HUES6 (cell line): ENCODE data around the gene RBMS1.

ENCODE experiments used
- H3K27ac ChIP-seq: 2 replicates; pipeline ENCODE4 v1.7.0; 2013; ENCODE audit warnings: low read depth, mild to moderate bottlenecking, low read length, inconsistent platforms
- H3K27me3 ChIP-seq: 2 replicates; pipeline ENCODE4 v1.6.1; 2013; ENCODE audit warnings: low read length; ENCODE audit not compliant: control insufficient read depth, insufficient read depth
- H3K36me3 ChIP-seq: 2 replicates; pipeline ENCODE4 v1.6.1; 2013; ENCODE audit warnings: low read length; ENCODE audit not compliant: control insufficient read depth, insufficient read depth
- H3K4me1 ChIP-seq: 2 replicates; pipeline ENCODE4 v1.6.1; 2013; ENCODE audit warnings: low read length; ENCODE audit not compliant: control insufficient read depth, insufficient read depth
- H3K4me3 ChIP-seq: 2 replicates; pipeline ENCODE4 v1.5.1; 2013; ENCODE audit warnings: low read depth, low read length
- H3K9ac ChIP-seq: one replicate; pipeline ENCODE4 v1.6.1; 2013; ENCODE audit warnings: mild to moderate bottlenecking, low read length
- H3K9me3 ChIP-seq: 2 replicates; pipeline ENCODE4 v1.6.1; 2013; ENCODE audit warnings: low read depth, low read length; ENCODE audit not compliant: control insufficient read depth, insufficient read depth

Gene RBMS1

DNA sequence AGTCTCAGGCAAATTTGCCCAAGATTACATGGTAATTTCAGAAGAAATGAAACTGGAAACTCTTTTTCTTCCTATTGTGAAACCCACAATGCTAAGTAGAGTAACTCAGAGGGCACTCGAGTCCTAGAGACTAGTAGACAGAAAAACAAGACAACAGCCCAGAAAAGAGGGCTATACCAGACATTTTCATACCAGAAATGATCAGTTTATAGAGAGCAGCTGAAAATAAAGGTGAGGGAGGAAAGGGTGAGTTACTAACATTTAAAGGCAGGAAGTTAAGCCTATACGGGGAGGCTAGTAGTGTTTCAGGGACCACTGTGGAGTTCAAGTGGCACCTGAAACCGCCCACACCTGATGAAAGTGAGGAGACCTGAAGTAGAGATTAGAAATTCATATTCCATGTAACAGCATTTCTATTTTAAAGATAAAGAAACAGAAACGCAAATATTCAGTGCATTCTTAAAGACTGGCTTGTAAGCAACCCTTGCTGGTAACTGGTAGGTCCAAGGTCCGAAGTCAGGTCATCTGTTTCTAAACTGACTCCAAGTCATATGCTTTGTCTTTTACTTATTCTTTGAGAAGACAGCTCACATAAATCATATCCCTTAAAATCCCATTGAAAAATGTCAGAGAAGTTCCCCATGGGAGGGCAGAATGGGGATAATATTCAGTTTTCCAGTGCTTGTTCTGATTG is 148.4 kb downstream of the RBMS1 start:
- no peaks in the 10 kb centered on the region for H3K9me3 ChIP-seq
- peaks cover 3% of the 10 kb centered on the region; the same call in 1 of the 2 replicates for H3K36me3 ChIP-seq
- H3K27ac ChIP-seq: no peak overlapping the region
- no peaks in the 10 kb centered on the region for H3K4me1 ChIP-seq
- H3K9ac ChIP-seq: no peak overlapping the region
- no peaks in the 10 kb centered on the region for H3K27me3 ChIP-seq
- no peak overlapping the region for H3K4me3 ChIP-seq

GRCh38 chr2:160343404-160343803 is 150.2 kb downstream of the RBMS1 start:
- H3K36me3 ChIP-seq: no peaks in the 10 kb centered on the region
- no peaks in the 10 kb centered on the region for H3K9me3 ChIP-seq
- H3K9ac ChIP-seq: no peak overlapping the region
- 0 out of 2 replicates have a peak, but pooled peaks cover 2% of the 10 kb centered on the region for H3K4me1 ChIP-seq
- no peaks in the 10 kb centered on the region for H3K27me3 ChIP-seq
- no peak overlapping the region for H3K27ac ChIP-seq
- H3K4me3 ChIP-seq: no peak overlapping the region

GRCh38 chr2:160339726-160340125 is 153.9 kb downstream of the RBMS1 start:
- H3K4me3 ChIP-seq: no peak overlapping the region
- no peak overlapping the region for H3K9ac ChIP-seq
- 0 out of 2 replicates have a peak, but pooled peaks cover 2% of the 10 kb centered on the region for H3K4me1 ChIP-seq
- H3K27ac ChIP-seq: no peak overlapping the region
- H3K9me3 ChIP-seq: no peaks in the 10 kb centered on the region
- H3K36me3 ChIP-seq: no peaks in the 10 kb centered on the region
- no peaks in the 10 kb centered on the region for H3K27me3 ChIP-seq

GRCh38 chr2:160338901-160339685 is 154.5 kb downstream of the RBMS1 start:
- Histone ChIP-seq H3K27me3 (no peaks in the 10 kb centered on the region), H3K9ac (no peak overlapping the region), H3K27ac (no peak overlapping the region), H3K36me3 (no peaks in the 10 kb centered on the region), H3K4me1 (0 out of 2 replicates have a peak, but pooled peaks cover 2% of the 10 kb centered on the region), H3K4me3 (no peak overlapping the region), H3K9me3 (no peaks in the 10 kb centered on the region)

DNA sequence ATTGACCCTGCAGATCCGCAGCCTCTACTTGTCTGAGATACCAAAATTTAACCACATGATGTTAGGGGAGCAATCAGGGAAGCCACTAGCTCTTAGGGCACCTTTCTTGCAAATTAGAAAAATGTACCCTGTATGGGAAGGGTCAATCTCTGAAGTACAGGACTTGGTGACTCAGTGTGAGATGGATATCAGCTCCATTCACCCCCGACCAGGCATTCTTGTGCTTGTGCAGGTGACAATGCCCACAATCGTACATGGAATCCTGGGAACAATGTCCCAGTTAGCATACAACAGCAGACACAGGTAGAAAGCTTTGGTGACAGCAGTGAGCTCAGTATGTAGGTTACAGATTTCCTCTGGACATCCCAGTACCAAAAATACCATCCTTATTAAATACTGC is 155.9 kb downstream of the RBMS1 start:
- H3K27me3 ChIP-seq: no peaks in the 10 kb centered on the region
- H3K9me3 ChIP-seq: no peaks in the 10 kb centered on the region

GRCh38 chr2:160336635-160337034 is 157.0 kb downstream of the RBMS1 start:
- Histone ChIP-seq H3K36me3 (no peaks in the 10 kb centered on the region), H3K27me3 (no peaks in the 10 kb centered on the region), H3K9me3 (no peaks in the 10 kb centered on the region), H3K27ac (no peak overlapping the region), H3K4me1 (0 out of 2 replicates have a peak, but pooled peaks cover 5% of the 10 kb centered on the region), H3K4me3 (no peak overlapping the region), H3K9ac (no peak overlapping the region)

More for the DNA sequence above, 155.9 kb downstream of the RBMS1 start:
- Histone ChIP-seq H3K4me1 (0 out of 2 replicates have a peak, but pooled peaks cover 2% of the 10 kb centered on the region), H3K36me3 (no peaks in the 10 kb centered on the region), H3K27ac (no peak overlapping the region), H3K9ac (no peak overlapping the region), H3K4me3 (no peak overlapping the region)

DNA sequence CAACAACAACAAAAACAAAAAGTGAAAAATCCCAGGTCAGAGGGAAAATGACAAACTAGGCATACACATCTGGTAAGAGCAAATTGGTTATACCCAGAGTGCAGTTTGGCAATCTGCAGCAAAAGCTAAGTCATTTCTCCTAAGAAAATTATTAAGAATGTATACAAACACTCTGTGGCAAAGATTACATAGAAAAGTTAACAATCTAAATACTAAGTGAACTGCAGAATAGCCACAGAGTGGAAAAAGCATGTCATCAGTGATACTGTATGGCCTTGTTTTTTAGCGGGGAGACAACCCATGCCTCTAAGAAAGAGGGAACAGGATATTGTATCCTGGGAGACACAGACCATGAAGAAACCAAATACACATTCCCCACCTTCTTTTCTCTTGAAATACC is 157.5 kb downstream of the RBMS1 start:
- H3K27ac ChIP-seq: no peak overlapping the region
- no peaks in the 10 kb centered on the region for H3K9me3 ChIP-seq
- no peaks in the 10 kb centered on the region for H3K27me3 ChIP-seq
- H3K4me1 ChIP-seq: 0 out of 2 replicates have a peak, but pooled peaks cover 5% of the 10 kb centered on the region
- H3K36me3 ChIP-seq: no peaks in the 10 kb centered on the region
- no peak overlapping the region for H3K4me3 ChIP-seq
- H3K9ac ChIP-seq: no peak overlapping the region

DNA sequence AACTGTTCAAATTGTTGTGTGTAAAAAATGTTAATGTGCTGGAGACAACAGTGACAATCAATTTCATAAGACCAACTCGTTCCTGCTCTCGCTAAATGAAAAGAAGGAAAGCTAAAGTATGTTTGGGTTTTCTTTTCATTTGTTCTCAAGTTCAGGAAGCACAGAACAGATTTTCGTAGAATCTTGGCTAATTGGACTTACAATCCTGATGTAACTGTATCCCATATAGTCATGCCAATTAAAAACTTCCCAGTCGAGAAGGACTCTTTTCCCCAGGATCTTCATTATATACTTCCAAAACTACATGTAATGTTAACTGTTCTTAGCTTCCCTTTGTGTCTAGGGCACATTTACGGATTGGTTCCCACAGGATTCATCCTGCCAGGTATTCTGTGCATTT is 158.2 kb downstream of the RBMS1 start:
- H3K27ac ChIP-seq: no peak overlapping the region
- H3K27me3 ChIP-seq: no peaks in the 10 kb centered on the region
- 0 out of 2 replicates have a peak, but pooled peaks cover 5% of the 10 kb centered on the region for H3K4me1 ChIP-seq
- no peak overlapping the region for H3K4me3 ChIP-seq
- no peaks in the 10 kb centered on the region for H3K36me3 ChIP-seq
- no peaks in the 10 kb centered on the region for H3K9me3 ChIP-seq
- H3K9ac ChIP-seq: no peak overlapping the region

DNA sequence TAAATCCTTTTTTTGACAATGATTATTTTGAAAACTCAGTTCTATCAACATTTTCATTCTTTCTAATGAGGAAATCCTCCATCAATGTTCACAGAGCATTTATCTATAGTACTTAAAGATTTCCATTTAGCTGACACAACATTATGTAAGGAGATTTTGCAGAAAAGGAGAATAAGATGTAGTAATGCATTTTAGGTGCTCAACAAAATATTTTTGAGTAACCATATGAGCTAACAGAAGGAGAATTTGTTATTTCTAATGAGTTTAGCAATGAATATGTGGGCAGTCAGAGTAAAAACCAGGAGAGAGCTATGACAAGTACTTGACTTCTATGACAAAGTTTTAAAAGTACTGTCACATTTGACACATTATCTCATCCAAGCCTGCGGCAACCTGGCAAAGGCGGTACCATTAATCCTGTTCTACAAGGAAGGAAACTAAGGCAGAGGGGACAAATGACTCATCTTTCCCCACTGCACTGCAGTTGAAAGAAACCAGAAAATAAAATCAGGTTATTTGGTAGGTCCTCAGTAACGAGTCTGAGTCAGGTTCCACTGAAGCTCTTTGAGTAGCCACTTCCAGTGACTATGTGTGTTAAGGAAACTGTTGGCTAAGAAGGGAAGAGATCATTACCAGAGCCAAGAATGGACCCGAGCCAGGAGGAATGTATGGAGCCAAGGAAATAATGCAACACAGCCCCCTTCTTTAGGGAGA is 159.4 kb downstream of the RBMS1 start:
- H3K4me1 ChIP-seq: 0 out of 2 replicates have a peak, but pooled peaks cover 5% of the 10 kb centered on the region
- H3K27me3 ChIP-seq: no peaks in the 10 kb centered on the region
- no peak overlapping the region for H3K4me3 ChIP-seq
- no peak overlapping the region for H3K27ac ChIP-seq
- no peaks in the 10 kb centered on the region for H3K9me3 ChIP-seq
- no peaks in the 10 kb centered on the region for H3K36me3 ChIP-seq
- H3K9ac ChIP-seq: no peak overlapping the region

- H3K4me1 ChIP-seq: 0 out of 2 replicates have a peak, but pooled peaks cover 3% of the 10 kb centered on the region
- H3K9ac ChIP-seq: no peak overlapping the region
- H3K9me3 ChIP-seq: no peaks in the 10 kb centered on the region
- no peaks in the 10 kb centered on the region for H3K27me3 ChIP-seq
- H3K27ac ChIP-seq: no peak overlapping the region
- H3K4me3 ChIP-seq: no peak overlapping the region
- no peaks in the 10 kb centered on the region for H3K36me3 ChIP-seq
Measured at GRCh38 chr2:160333324-160334027, 160.1 kb downstream of the RBMS1 start.
